HEK293 (cell line): Measurements from ENCODE around the gene CETP.

Experiments
- BCL11B ChIP-seq: fragments of 450-650 bp; formaldehyde crosslinking; IDR thresholded peaks from 2 replicates; pipeline ENCODE4 v1.5.1; 2016; ENCODE audit warnings: low read depth, missing biosample characterization, missing genetic modification characterization
- CTCF ChIP-seq: fragments of 450-650 bp; formaldehyde crosslinking; IDR thresholded peaks from 2 replicates; pipeline ENCODE4 v1.5.1; 2016; ENCODE audit warnings: missing biosample characterization, missing genetic modification characterization
- GLIS1 ChIP-seq: fragments of 450-650 bp; formaldehyde crosslinking; IDR thresholded peaks from 2 replicates; pipeline ENCODE4 v1.5.1; 2016; ENCODE audit warnings: missing biosample characterization, missing genetic modification characterization
- GLIS2 ChIP-seq: fragments of 450-650 bp; formaldehyde crosslinking; IDR thresholded peaks from 2 replicates; pipeline ENCODE4 v1.5.1; 2016; ENCODE audit warnings: missing biosample characterization, missing genetic modification characterization
- KLF9 ChIP-seq: fragments of 450-650 bp; formaldehyde crosslinking; IDR thresholded peaks from 2 replicates; pipeline ENCODE4 v1.5.1; 2016; ENCODE audit warnings: missing biosample characterization, missing genetic modification characterization, low read depth
- OSR2 ChIP-seq: fragments of 450-650 bp; formaldehyde crosslinking; IDR thresholded peaks from 2 replicates; pipeline ENCODE4 v1.5.1; 2016; ENCODE audit warnings: missing biosample characterization, missing genetic modification characterization
- PRDM1 ChIP-seq: fragments of 450-650 bp; formaldehyde crosslinking; IDR thresholded peaks from 2 replicates; pipeline ENCODE4; 2016; ENCODE audit warnings: missing biosample characterization, missing genetic modification characterization
- SETDB1 ChIP-seq: IDR thresholded peaks from one replicate; pipeline ENCODE4 v1.6.1; 2017; ENCODE audit warnings: mild to moderate bottlenecking, low read length, moderate library complexity, mixed read lengths; ENCODE audit not compliant: insufficient read length
- SP7 ChIP-seq: fragments of 450-650 bp; formaldehyde crosslinking; IDR thresholded peaks from 2 replicates; pipeline ENCODE4 v1.5.1; 2016; ENCODE audit warnings: missing biosample characterization, missing genetic modification characterization
- TCF7L2 ChIP-seq: IDR thresholded peaks from 2 replicates; pipeline ENCODE4 v1.6.1; 2011; ENCODE audit warnings: low read depth, mild to moderate bottlenecking, inconsistent platforms, low read length, moderate library complexity, borderline replicate concordance
- YY1 ChIP-seq: fragments of 450-650 bp; formaldehyde crosslinking; IDR thresholded peaks from 2 replicates; pipeline ENCODE4 v1.5.1; 2018; ENCODE audit warnings: missing biosample characterization, missing genetic modification characterization
- ZBTB1 ChIP-seq: fragments of 450-650 bp; formaldehyde crosslinking; IDR thresholded peaks from 2 replicates; pipeline ENCODE4 v1.5.1; 2016; ENCODE audit warnings: missing biosample characterization, missing genetic modification characterization
- ZFHX2 ChIP-seq: fragments of 450-650 bp; formaldehyde crosslinking; conservative IDR thresholded peaks from 2 replicates; pipeline ENCODE4 v1.5.1; 2016; ENCODE audit warnings: missing biosample characterization, missing genetic modification characterization
- ZFP41 ChIP-seq: fragments of 450-650 bp; formaldehyde crosslinking; IDR thresholded peaks from 2 replicates; pipeline ENCODE4 v1.5.1; 2016; ENCODE audit warnings: missing biosample characterization, missing genetic modification characterization, borderline replicate concordance
- ZNF112 ChIP-seq: fragments of 450-650 bp; formaldehyde crosslinking; IDR thresholded peaks from 2 replicates; pipeline ENCODE4 v1.5.0; 2017; ENCODE audit warnings: missing biosample characterization, missing genetic modification characterization
- ZNF138 ChIP-seq: fragments of 450-650 bp; formaldehyde crosslinking; IDR thresholded peaks from 2 replicates; pipeline ENCODE4 v1.5.1; 2016; ENCODE audit warnings: missing biosample characterization, missing genetic modification characterization, borderline replicate concordance
- ZNF140 ChIP-seq: fragments of 450-650 bp; formaldehyde crosslinking; IDR thresholded peaks from 2 replicates; pipeline ENCODE4 v1.5.1; 2016; ENCODE audit warnings: missing biosample characterization, missing genetic modification characterization
- ZNF169 ChIP-seq: fragments of 450-650 bp; formaldehyde crosslinking; IDR thresholded peaks from 2 replicates; pipeline ENCODE4 v1.5.1; 2016; ENCODE audit warnings: missing biosample characterization, missing genetic modification characterization
- ZNF221 ChIP-seq: fragments of 450-650 bp; formaldehyde crosslinking; IDR thresholded peaks from 2 replicates; pipeline ENCODE4 v1.5.1; 2017; ENCODE audit warnings: missing biosample characterization, missing genetic modification characterization, borderline replicate concordance
- ZNF248 ChIP-seq: fragments of 450-650 bp; formaldehyde crosslinking; IDR thresholded peaks from 2 replicates; pipeline ENCODE4 v1.5.1; 2017; ENCODE audit warnings: missing biosample characterization, missing genetic modification characterization
- ZNF274 ChIP-seq, 2 experiments: fragments of 200-500 bp in 1 of 2; fragments of 450-650 bp in 1 of 2; sonication (Bioruptor generic) in 1 of 2; formaldehyde crosslinking in 1 of 2; IDR thresholded peaks; 2 replicates each; pipeline versions ENCODE4 v1.5.1 to v1.6.1; 2014 to 2016; ENCODE audit warnings: borderline replicate concordance in 1 of 2, inconsistent platforms in 1 of 2, low read length in 1 of 2, missing biosample characterization in 1 of 2, missing genetic modification characterization in 1 of 2
- ZNF335 ChIP-seq: fragments of 450-650 bp; formaldehyde crosslinking; conservative IDR thresholded peaks from 2 replicates; pipeline ENCODE4 v1.5.1; 2016; ENCODE audit warnings: missing biosample characterization, missing genetic modification characterization
- ZNF354C ChIP-seq: fragments of 450-650 bp; formaldehyde crosslinking; IDR thresholded peaks from 2 replicates; pipeline ENCODE4 v1.5.1; 2016; ENCODE audit warnings: missing biosample characterization, missing genetic modification characterization, low read depth, borderline replicate concordance
- ZNF596 ChIP-seq: fragments of 450-650 bp; IDR thresholded peaks from 2 replicates; pipeline ENCODE4 v1.5.0; 2018; ENCODE audit warnings: missing biosample characterization, mild to moderate bottlenecking, missing genetic modification characterization, moderate library complexity
- ZNF623 ChIP-seq: fragments of 450-650 bp; formaldehyde crosslinking; IDR thresholded peaks from 2 replicates; pipeline ENCODE4 v1.5.1; 2016; ENCODE audit warnings: missing biosample characterization, missing genetic modification characterization
- ZNF658 ChIP-seq: fragments of 450-650 bp; formaldehyde crosslinking; IDR thresholded peaks from 2 replicates; pipeline ENCODE4; 2016; ENCODE audit warnings: missing biosample characterization, missing genetic modification characterization
- ZNF76 ChIP-seq: fragments of 450-650 bp; formaldehyde crosslinking; IDR thresholded peaks from 2 replicates; pipeline ENCODE4; 2016; ENCODE audit warnings: low read depth, missing biosample characterization, missing genetic modification characterization, borderline replicate concordance
- ZNF843 ChIP-seq: fragments of 450-650 bp; formaldehyde crosslinking; IDR thresholded peaks from 2 replicates; pipeline ENCODE4 v1.5.1; 2016; ENCODE audit warnings: missing biosample characterization, missing genetic modification characterization
- TF ChIP-seq, protein P1 (sequence below): fragments of 450-650 bp; formaldehyde crosslinking; IDR thresholded peaks from 2 replicates; pipeline ENCODE4 v1.5.1; 2016; ENCODE audit warnings: missing biosample characterization, missing genetic modification characterization, borderline replicate concordance
- TF ChIP-seq, protein P2 (sequence below): IDR thresholded peaks from 2 replicates; pipeline ENCODE4 v1.6.1; 2011; ENCODE audit warnings: mild to moderate bottlenecking, low read depth, low read length, borderline replicate concordance
- TF ChIP-seq, protein P3 (sequence below): fragments of 450-650 bp; formaldehyde crosslinking; IDR thresholded peaks from 2 replicates; pipeline ENCODE4; 2016; ENCODE audit warnings: missing biosample characterization, missing genetic modification characterization

CETP gene

DNA sequence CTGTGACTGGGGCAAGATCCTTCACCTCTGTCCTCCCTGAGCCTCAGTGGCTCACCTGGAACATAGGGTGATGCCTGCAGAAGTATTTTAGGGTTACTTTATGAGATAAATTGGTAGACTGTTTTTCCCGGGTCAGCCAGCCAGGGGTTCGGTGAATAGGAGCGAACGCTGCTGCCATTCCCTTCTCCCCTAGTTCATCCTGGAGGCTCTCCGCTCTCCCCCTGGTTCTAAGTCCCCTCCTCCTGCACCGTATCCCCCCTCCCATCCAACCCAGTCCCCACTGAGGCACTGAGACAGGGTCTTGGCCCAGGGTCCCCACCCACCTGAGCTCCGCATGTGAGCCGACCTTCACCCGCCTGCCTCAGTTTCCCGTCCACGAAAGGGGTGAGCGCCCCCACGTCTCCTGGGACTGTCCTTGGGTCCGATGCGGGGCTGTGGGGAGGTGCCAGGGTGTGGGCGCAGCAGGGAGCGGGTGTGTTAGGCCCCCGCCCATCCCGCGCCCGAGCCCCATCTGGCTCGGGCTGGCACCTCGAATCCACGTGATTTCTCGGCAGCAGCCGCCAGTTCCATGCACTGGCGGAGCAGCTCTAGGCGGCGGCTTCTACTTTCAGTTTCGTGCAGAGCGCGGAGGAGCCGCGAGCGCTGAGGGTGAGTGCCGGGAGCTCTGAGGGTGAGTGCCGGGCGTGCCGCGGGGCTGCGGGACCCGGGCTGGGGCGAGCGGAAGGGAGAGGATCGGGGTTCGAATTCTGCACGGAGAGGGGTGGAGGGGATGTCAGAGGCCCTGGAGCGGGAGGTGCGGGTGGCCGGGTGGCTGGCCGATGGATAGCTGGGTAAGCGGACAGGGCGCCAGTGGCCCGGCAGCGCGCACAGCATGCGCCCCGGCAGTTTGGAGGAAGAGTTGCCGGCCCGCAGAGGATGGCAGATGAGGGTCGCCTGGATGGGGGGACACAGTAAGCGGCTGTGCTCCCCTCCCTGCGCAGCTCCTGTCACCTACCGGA, 27.5 kb downstream of the CETP start, which contains the start of gene NLRC5 (continued):
- TF ChIP-seq ZNF112: no peak
- TF ChIP-seq ZNF76 (tag by site-specific recombination): peak; percentile 72
- TF ChIP-seq GLIS1: peak; percentile 12; the same call in 1 of the 2 replicates
- no peak for TF ChIP-seq ZNF169 (tag by site-specific recombination)
- TF ChIP-seq SP7 (tag by site-specific recombination): peak; percentile 74
- TF ChIP-seq ZNF140 (tag by site-specific recombination): no peak
- TF ChIP-seq PRDM1 (tag by site-specific recombination): 0 out of 2 replicates have a peak, but pooled peaks have one; percentile 34
- TF ChIP-seq KLF9 (tag by site-specific recombination): peak; percentile 68; the same call in 1 of the 2 replicates
- peak; percentile 90 for TF ChIP-seq ZNF335 (tag by site-specific recombination)
- no peak for TF ChIP-seq ZNF138 (tag by site-specific recombination)
- no peak for TF ChIP-seq ZNF248
- no peak; the same call in 1 of the 2 replicates for TF ChIP-seq ZNF843
- no peak for TF ChIP-seq ZNF596 (tag by site-specific recombination)
- TF ChIP-seq ZNF354C: no peak
- no peak for TF ChIP-seq ZNF658 (tag by site-specific recombination)
- no peak for TF ChIP-seq GLIS2
- TF ChIP-seq, protein P1, sequence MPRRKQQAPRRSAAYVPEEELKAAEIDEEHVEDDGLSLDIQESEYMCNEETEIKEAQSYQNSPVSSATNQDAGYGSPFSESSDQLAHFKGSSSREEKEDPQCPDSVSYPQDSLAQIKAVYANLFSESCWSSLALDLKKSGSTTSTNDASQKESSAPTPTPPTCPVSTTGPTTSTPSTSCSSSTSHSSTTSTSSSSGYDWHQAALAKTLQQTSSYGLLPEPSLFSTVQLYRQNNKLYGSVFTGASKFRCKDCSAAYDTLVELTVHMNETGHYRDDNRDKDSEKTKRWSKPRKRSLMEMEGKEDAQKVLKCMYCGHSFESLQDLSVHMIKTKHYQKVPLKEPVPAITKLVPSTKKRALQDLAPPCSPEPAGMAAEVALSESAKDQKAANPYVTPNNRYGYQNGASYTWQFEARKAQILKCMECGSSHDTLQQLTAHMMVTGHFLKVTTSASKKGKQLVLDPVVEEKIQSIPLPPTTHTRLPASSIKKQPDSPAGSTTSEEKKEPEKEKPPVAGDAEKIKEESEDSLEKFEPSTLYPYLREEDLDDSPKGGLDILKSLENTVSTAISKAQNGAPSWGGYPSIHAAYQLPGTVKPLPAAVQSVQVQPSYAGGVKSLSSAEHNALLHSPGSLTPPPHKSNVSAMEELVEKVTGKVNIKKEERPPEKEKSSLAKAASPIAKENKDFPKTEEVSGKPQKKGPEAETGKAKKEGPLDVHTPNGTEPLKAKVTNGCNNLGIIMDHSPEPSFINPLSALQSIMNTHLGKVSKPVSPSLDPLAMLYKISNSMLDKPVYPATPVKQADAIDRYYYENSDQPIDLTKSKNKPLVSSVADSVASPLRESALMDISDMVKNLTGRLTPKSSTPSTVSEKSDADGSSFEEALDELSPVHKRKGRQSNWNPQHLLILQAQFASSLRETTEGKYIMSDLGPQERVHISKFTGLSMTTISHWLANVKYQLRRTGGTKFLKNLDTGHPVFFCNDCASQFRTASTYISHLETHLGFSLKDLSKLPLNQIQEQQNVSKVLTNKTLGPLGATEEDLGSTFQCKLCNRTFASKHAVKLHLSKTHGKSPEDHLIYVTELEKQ (tag by site-specific recombination): peak; percentile 22; the same call in 1 of the 2 replicates
- no peak for TF ChIP-seq ZNF221 (tag by site-specific recombination)
- TF ChIP-seq TCF7L2: no peak
- no peak for TF ChIP-seq ZNF623 (tag by site-specific recombination)
- no peak for TF ChIP-seq SETDB1
- peak; percentile 51; the same call in 1 of the 2 replicates for TF ChIP-seq CTCF
- TF ChIP-seq ZFP41: no peak
- no peak for TF ChIP-seq YY1 (tag by site-specific recombination)
- TF ChIP-seq, protein P2, sequence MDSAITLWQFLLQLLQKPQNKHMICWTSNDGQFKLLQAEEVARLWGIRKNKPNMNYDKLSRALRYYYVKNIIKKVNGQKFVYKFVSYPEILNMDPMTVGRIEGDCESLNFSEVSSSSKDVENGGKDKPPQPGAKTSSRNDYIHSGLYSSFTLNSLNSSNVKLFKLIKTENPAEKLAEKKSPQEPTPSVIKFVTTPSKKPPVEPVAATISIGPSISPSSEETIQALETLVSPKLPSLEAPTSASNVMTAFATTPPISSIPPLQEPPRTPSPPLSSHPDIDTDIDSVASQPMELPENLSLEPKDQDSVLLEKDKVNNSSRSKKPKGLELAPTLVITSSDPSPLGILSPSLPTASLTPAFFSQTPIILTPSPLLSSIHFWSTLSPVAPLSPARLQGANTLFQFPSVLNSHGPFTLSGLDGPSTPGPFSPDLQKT: no peak
- peak; percentile 44; the same call in 1 of the 2 replicates for TF ChIP-seq ZFHX2 (tag by site-specific recombination)
- no peak for TF ChIP-seq BCL11B (tag by site-specific recombination)
- TF ChIP-seq ZBTB1 (tag by site-specific recombination): no peak
- TF ChIP-seq ZNF274 (IDR thresholded peaks at IDR 0.05; ENCODE audit: low read length): no peak
- no peak for TF ChIP-seq ZNF274 (tag by site-specific recombination; IDR thresholded peaks at IDR 0.05; ENCODE audit: borderline replicate concordance)
- TF ChIP-seq, protein P3, sequence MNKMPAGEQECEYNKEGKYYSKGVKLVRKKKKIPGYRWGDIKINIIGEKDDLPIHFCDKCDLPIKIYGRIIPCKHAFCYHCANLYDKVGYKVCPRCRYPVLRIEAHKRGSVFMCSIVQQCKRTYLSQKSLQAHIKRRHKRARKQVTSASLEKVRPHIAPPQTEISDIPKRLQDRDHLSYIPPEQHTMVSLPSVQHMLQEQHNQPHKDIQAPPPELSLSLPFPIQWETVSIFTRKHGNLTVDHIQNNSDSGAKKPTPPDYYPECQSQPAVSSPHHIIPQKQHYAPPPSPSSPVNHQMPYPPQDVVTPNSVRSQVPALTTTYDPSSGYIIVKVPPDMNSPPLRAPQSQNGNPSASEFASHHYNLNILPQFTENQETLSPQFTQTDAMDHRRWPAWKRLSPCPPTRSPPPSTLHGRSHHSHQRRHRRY (tag by site-specific recombination): no peak
- TF ChIP-seq OSR2 (tag by site-specific recombination): no peak
